Hepatocyte (in vitro differentiated cells): ENCODE results near the gene KCNJ4.

ENCODE experiments used
- CTCF ChIP-seq: fragments of 200-600 bp; sonication (generic); IDR thresholded peaks from 2 replicates; pipeline ENCODE4 v1.5.1; 2016; ENCODE audit warnings: antibody characterized with exemption, mild to moderate bottlenecking; ENCODE audit not compliant: poor library complexity
- EZH2phosphoT487 ChIP-seq: fragments of 200-600 bp; sonication (generic); IDR thresholded peaks from one replicate; pipeline ENCODE4 v1.6.1; 2018; ENCODE audit warnings: antibody characterized with exemption, mild to moderate bottlenecking, low read depth, moderate library complexity; ENCODE audit not compliant: unreplicated experiment, severe bottlenecking

- no peak for TF ChIP-seq CTCF
- no peak for TF ChIP-seq EZH2phosphoT487
Measured at GRCh38 chr22:38413085-38414008, 41.7 kb downstream of the KCNJ4 start.
